GM12892 (cell line): Measurements from ENCODE around the gene CABP4.

Experiments used
- POLR2A ChIP-seq: IDR thresholded peaks from 2 replicates; pipeline ENCODE4 v1.6.1; 2011; ENCODE audit warnings: low read depth, low read length, control low read depth
- POLR2AphosphoS5 ChIP-seq: IDR thresholded peaks from 2 replicates; pipeline ENCODE4 v1.6.1; 2011; ENCODE audit warnings: low read depth, low read length, control low read depth
- TAF1 ChIP-seq: IDR thresholded peaks from 2 replicates; pipeline ENCODE4 v1.6.1; 2011; ENCODE audit warnings: low read depth, mild to moderate bottlenecking, control low read depth, low read length, borderline replicate concordance

DNA sequence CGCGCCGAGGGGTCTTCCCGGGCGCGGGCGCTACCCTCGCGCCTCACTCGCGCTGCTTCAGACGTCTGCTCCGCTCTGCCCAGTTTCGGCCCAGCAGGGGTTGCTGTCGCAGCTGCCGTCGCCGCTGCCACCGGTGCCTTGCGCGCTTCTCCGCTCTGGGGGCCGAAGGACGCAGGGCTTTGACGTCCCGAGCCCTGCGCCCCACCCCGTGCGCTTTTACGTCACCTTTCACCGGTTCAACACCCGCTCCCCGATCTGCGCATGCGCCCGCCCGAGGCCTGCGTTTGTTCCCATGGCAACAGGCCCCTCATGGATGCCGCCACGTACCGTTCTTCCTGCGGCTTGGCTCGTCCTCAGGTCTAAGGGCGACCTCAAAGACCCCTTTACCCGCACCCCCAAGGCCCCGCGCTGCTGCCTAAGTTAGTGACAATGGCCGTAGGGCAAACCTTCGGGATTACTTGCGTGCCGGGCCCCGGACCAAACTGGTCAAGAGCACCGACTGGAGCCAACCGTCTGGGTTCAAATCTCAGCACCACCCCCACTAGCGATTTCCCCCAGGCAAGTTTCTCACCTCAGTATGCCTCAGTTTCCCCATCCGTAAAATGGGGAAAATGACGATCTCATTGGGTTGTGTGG lies 53.5 kb downstream of the CABP4 start:
- TF ChIP-seq TAF1 (no peak), POLR2A (peak; percentile 58; the same call in 1 of the 2 replicates), POLR2AphosphoS5 (no peak; the same call in 1 of the 2 replicates)
